Right atrium auricular region (tissue), 2 donors: Measurements from ENCODE around the gene GNLY. TPM values are rescaled to one million over a fixed set of nuclear protein-coding genes. Genes with fewer than 3 reads are reported as not detected.

Experiments used
- DNase-seq: peaks from one replicate; pipeline ENCODE4 v3.0.0-alpha.2; 2019; ENCODE audit warnings: low spot score
- H3K27ac ChIP-seq, 2 donors: fragments of 200-600 bp; sonication (generic); 1 replicate in 1 of 2; 2 replicates in 1 of 2; pipeline ENCODE4 v1.5.1; 2016 to 2019
- H3K27me3 ChIP-seq, 2 donors: fragments of 200-600 bp; sonication (generic); one replicate each; pipeline versions ENCODE4 v1.5.1 to v1.6.0; 2017 to 2019
- H3K36me3 ChIP-seq: fragments of 200-600 bp; sonication (generic); one replicate; pipeline ENCODE4 v1.5.1; 2016
- H3K4me1 ChIP-seq, 2 donors: fragments of 200-600 bp; sonication (generic); one replicate each; pipeline versions ENCODE4 v1.5.1 to v1.6.0; 2017 to 2019
- H3K4me3 ChIP-seq, 2 donors: fragments of 200-600 bp; sonication (generic); 1 replicate in 1 of 2; 2 replicates in 1 of 2; pipeline ENCODE4 v1.5.1; 2017 to 2019; ENCODE audit warnings: mild to moderate bottlenecking in 1 of 2, moderate library complexity in 1 of 2
- H3K9me3 ChIP-seq, 2 donors: fragments of 200-600 bp; sonication (generic); one replicate each; pipeline ENCODE4 v1.5.1; 2019
- total RNA-seq, 2 donors: library from RNA; depleted of rRNA; stranded (reverse); fragments of >200 nt; gene quantifications; one replicate each; pipeline ENCODE4 v1.1.0, GENCODE V29; 2016
- TF ChIP-seq, protein P1 (sequence below), 2 donors: fragments of 200-600 bp; sonication (generic); IDR thresholded peaks; one replicate each; pipeline ENCODE4 v1.5.1; 2019; ENCODE audit warnings: antibody characterized with exemption in 2 of 2

Gene GNLY
- total RNA-seq, 2 donors from 2014 or later: 1.4 TPM; not detected in 1

DNA sequence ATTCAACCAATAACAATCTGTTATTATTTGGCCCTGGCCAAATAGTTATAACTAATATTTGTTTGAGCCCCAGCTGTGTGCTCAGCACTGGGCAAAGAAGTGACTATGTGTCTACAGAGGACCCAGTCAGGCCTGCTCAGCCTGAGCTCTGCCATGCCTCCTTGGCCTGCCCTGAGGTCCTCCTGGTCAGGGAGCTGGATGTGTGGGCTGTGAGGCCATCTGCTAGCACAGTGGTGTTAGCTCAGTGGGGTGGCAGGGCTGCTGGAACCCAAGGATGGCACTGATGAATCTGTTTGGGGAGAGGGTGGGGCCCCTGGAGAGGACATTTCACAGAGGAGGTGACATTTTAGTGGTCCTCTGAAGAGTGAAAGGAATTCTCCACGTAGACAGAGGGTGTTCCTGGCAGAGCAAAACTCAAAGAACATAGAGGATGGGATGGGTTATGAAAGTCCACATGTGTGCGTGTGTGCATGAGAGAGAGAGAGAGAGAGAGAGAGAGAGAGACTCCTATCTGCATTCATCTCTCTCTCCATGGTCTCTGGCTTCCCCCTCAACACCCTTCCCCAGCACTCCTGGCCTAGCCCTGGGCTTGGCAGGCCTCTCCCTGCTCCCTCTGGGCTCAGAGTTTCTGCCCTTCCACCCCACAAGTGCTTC is 38.4 kb downstream of the GNLY start:
- TF ChIP-seq, protein P1, sequence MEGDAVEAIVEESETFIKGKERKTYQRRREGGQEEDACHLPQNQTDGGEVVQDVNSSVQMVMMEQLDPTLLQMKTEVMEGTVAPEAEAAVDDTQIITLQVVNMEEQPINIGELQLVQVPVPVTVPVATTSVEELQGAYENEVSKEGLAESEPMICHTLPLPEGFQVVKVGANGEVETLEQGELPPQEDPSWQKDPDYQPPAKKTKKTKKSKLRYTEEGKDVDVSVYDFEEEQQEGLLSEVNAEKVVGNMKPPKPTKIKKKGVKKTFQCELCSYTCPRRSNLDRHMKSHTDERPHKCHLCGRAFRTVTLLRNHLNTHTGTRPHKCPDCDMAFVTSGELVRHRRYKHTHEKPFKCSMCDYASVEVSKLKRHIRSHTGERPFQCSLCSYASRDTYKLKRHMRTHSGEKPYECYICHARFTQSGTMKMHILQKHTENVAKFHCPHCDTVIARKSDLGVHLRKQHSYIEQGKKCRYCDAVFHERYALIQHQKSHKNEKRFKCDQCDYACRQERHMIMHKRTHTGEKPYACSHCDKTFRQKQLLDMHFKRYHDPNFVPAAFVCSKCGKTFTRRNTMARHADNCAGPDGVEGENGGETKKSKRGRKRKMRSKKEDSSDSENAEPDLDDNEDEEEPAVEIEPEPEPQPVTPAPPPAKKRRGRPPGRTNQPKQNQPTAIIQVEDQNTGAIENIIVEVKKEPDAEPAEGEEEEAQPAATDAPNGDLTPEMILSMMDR (IDR thresholded peaks at IDR 0.05): no peak
- H3K9me3 ChIP-seq: no peaks in the 10 kb centered on the region
- no peak overlapping the region for H3K4me3 ChIP-seq
- peaks cover 0 to 29% of the 10 kb centered on the region in 2 donors for H3K4me1 ChIP-seq
- no peak overlapping the region for H3K27ac ChIP-seq
- H3K27me3 ChIP-seq: no peaks in the 10 kb centered on the region
- no peak for DNase-seq
- H3K36me3 ChIP-seq: no peaks in the 10 kb centered on the region

DNA sequence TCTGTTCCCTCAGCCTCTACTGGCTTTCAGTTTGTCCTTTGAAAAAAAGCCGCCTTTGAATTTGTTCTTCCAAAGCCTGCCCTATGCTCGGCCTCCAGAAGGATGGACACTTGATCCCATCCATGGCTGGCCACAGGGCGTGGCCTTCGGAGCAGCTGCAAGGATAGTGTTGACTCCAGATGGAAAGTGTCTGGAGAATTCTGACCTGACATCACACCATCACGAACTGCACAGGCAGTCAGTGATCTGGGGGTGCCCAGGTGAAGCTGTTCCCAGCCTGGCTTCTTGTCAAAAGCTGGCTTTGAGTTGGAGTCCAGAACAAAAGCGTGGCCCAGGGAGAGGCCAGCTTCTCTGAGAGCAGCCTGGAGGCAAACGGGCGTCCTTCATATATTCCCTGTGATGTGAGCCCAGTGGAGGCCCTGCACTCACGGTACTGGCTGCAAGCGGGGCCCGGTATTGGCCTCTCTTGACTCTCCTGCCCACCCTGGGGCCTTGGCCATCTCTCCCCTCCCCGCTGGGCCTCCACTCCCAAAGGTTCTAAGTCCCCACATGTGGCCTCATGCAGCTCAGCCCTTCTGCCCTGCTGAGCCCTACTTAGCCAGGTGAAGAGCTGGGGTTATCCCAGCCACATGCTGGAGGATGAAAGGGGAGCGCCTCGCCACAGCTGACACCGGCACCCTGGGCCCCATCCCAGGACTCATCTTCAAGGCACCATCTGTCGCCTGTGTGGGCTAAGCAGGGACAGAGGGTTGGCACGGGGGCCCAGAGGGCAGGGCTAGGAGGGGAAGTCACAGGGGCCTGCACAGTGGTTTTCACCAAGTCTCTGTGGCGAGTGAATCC is 39.2 kb downstream of the GNLY start:
- H3K36me3 ChIP-seq: no peaks in the 10 kb centered on the region
- H3K4me3 ChIP-seq: no peak overlapping the region
- H3K27me3 ChIP-seq: no peaks in the 10 kb centered on the region
- DNase-seq: no peak
- TF ChIP-seq, protein P1 (IDR thresholded peaks at IDR 0.05): no peak
- H3K9me3 ChIP-seq: no peaks in the 10 kb centered on the region
- H3K27ac ChIP-seq: peak overlapping the region; percentile 19 to 21
- peaks cover 0 to 27% of the 10 kb centered on the region in 2 donors for H3K4me1 ChIP-seq

DNA sequence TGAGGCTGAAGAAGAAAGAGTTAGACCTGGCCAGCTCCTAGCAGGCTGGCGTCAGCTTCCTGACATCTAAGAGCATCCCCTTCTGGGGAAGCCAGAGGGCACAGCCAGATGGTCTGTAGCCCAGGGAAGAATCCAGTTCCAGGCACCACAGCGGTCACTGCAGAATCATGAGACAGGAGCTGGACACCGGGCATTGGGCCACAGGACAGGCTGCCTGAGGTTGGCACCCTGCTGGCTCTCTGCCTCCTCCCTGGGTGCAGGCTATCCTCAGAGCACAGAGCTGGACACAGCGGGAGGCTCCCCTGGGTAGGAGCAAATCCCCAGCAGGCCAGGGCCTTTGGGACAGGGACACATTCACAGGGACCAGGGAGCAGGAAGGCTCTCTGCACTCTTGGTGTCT is 39.9 kb downstream of the GNLY start:
- DNase-seq: no peak
- H3K27ac ChIP-seq: peak overlapping the region; percentile 19 to 21
- no peaks in the 10 kb centered on the region for H3K9me3 ChIP-seq
- TF ChIP-seq, protein P1 (IDR thresholded peaks at IDR 0.05): no peak
- H3K36me3 ChIP-seq: no peaks in the 10 kb centered on the region
- H3K27me3 ChIP-seq: no peaks in the 10 kb centered on the region
- peaks cover 0 to 20% of the 10 kb centered on the region in 2 donors for H3K4me1 ChIP-seq
- no peak overlapping the region for H3K4me3 ChIP-seq

DNA sequence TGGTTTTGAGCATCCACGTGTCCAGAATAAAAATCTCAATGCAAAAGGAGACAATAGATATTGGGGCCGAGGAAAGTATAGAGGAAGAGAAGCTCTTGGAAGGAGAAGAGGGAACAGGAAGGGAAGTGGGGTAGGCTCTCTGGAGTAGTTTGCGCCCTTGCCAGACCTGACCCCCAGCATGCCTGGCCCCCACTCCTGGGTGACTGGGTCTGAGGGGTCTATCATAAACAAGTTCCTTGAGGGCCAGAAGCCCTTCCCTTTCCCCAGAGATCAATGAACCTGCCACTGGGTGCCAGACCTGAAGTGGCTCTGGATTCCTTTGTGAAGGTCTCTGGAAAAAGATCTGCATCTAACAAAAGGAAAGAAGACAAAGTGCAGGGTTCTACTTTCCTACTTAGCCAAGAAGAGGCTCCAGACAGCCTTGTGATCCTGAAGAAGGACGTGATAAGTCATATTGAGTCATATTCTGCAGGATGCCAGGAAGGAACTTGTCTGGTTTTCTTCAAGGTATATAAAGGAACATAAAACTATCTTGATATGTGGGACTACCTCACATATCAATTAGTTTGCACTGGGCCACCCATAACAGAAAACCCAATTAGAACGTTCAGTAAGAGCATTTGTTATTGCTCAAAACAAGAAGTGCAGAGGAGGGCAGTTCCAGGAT is 40.9 kb downstream of the GNLY start:
- H3K27me3 ChIP-seq: no peaks in the 10 kb centered on the region
- H3K9me3 ChIP-seq: no peaks in the 10 kb centered on the region
- peaks cover 0 to 18% of the 10 kb centered on the region in 2 donors for H3K4me1 ChIP-seq
- no peak overlapping the region for H3K4me3 ChIP-seq
- TF ChIP-seq, protein P1 (IDR thresholded peaks at IDR 0.05): no peak
- no peaks in the 10 kb centered on the region for H3K36me3 ChIP-seq
- no peak overlapping the region for H3K27ac ChIP-seq
- DNase-seq: no peak

DNA sequence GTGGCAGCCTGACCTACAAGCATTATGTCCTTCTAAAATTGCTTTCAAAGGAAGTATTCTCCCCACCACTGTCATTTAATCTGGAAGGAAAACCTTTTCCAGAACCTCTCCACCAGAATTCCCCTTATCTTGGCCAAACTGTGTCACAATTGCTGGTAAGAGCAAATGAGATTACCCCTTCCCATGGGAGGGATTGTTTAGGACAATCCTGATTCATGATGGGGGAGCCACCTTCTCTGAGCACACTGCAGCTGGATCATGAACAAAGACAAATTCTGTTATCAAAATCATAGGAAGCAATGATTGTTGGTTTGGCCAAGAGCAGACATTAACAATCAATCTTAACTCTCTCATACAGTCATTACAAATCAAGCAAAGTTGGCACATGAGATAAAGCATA is 41.5 kb downstream of the GNLY start:
- TF ChIP-seq, protein P1 (IDR thresholded peaks at IDR 0.05): no peak
- H3K36me3 ChIP-seq: no peaks in the 10 kb centered on the region
- no peaks in the 10 kb centered on the region for H3K9me3 ChIP-seq
- H3K4me3 ChIP-seq: no peak overlapping the region
- no peaks in the 10 kb centered on the region for H3K27me3 ChIP-seq
- no peak overlapping the region for H3K27ac ChIP-seq
- peaks cover 0 to 24% of the 10 kb centered on the region in 2 donors for H3K4me1 ChIP-seq
- no peak for DNase-seq
